Neuronal stem cell (in vitro differentiated cells): ENCODE results near the gene PLK3.
A peak's percentile ranks its signal among the peaks of the same experiment; 100 is the strongest.
"Not testable (repeated sequence)": the region's sequence is repeated elsewhere in the genome, so short reads cannot be mapped to it uniquely, and the experiment has no call there.

Experiments
- DNase-seq: peaks from one replicate; pipeline ENCODE4 v3.0.0-alpha.2; 2013; ENCODE audit warnings: low spot score
- H2AFZ ChIP-seq: one replicate; pipeline ENCODE4 v1.6.1; 2013; ENCODE audit warnings: mild to moderate bottlenecking, low read length, inconsistent platforms
- H2AK5ac ChIP-seq: 2 replicates; pipeline ENCODE4 v1.6.1; 2013; ENCODE audit warnings: low read depth, mild to moderate bottlenecking, inconsistent platforms, low read length, moderate library complexity, mixed read lengths
- H2BK120ac ChIP-seq: 2 replicates; pipeline ENCODE4 v1.6.1; 2013; ENCODE audit warnings: low read depth, mild to moderate bottlenecking, inconsistent platforms, low read length, moderate library complexity, mixed read lengths
- H2BK12ac ChIP-seq: one replicate; pipeline ENCODE4 v1.6.1; 2013; ENCODE audit warnings: low read length, inconsistent platforms
- H2BK15ac ChIP-seq: 2 replicates; pipeline ENCODE4 v1.6.1; 2013; ENCODE audit warnings: mild to moderate bottlenecking, low read length, inconsistent platforms, mixed read lengths
- H2BK5ac ChIP-seq: one replicate; pipeline ENCODE4 v1.6.1; 2013; ENCODE audit warnings: inconsistent platforms, mild to moderate bottlenecking, low read length, moderate library complexity
- H3K14ac ChIP-seq: one replicate; pipeline ENCODE4 v1.6.1; 2013; ENCODE audit warnings: low read length, inconsistent platforms
- H3K18ac ChIP-seq: 2 replicates; pipeline ENCODE4 v1.6.1; 2013; ENCODE audit warnings: low read length, inconsistent platforms
- H3K23ac ChIP-seq: 2 replicates; pipeline ENCODE4 v1.6.1; 2013; ENCODE audit warnings: low read depth, mild to moderate bottlenecking, mixed read lengths, low read length, inconsistent platforms; ENCODE audit not compliant: poor library complexity
- H3K27ac ChIP-seq: replicated peaks from 3 replicates; pipeline ENCODE4 v1.5.1; 2013; ENCODE audit warnings: low read length, inconsistent platforms
- H3K27me3 ChIP-seq, 3 experiments: 2 replicates each; pipeline ENCODE4 v1.6.1; 2013; ENCODE audit warnings: low read length in 3 of 3, mild to moderate bottlenecking in 2 of 3, inconsistent platforms in 1 of 3, low read depth in 1 of 3, mixed read lengths in 1 of 3, moderate library complexity in 1 of 3; ENCODE audit not compliant: control insufficient read depth in 3 of 3, insufficient read depth in 3 of 3
- H3K36me3 ChIP-seq, 2 donors: replicated peaks in 1 of 2; 2 replicates each; pipeline ENCODE4 v1.6.1; 2013; ENCODE audit warnings: low read length in 2 of 2; ENCODE audit not compliant: control insufficient read depth in 2 of 2, insufficient read depth in 2 of 2
- H3K4ac ChIP-seq: 2 replicates; pipeline ENCODE4 v1.6.1; 2013; ENCODE audit warnings: inconsistent platforms, mild to moderate bottlenecking, low read length, moderate library complexity
- H3K4me1 ChIP-seq, 2 donors: 1 replicate in 1 of 2; 2 replicates in 1 of 2; pipeline ENCODE4 v1.6.1; 2013; ENCODE audit warnings: low read length in 2 of 2, low read depth in 1 of 2; ENCODE audit not compliant: control insufficient read depth in 2 of 2, insufficient read depth in 1 of 2
- H3K4me2 ChIP-seq: one replicate; pipeline ENCODE4 v1.6.1; 2013; ENCODE audit warnings: mild to moderate bottlenecking, low read length, inconsistent platforms; ENCODE audit not compliant: insufficient read depth, poor library complexity, severe bottlenecking
- H3K4me3 ChIP-seq, 2 donors: 2 replicates each; pipeline ENCODE4 v1.5.1; 2013; ENCODE audit warnings: low read length in 2 of 2, mild to moderate bottlenecking in 2 of 2, inconsistent platforms in 1 of 2, moderate library complexity in 1 of 2
- H3K79me1 ChIP-seq: one replicate; pipeline ENCODE4 v1.6.1; 2013; ENCODE audit warnings: low read depth, mild to moderate bottlenecking, inconsistent platforms, low read length, moderate library complexity
- H3K9ac ChIP-seq: one replicate; pipeline ENCODE4 v1.6.1; 2013; ENCODE audit warnings: mild to moderate bottlenecking, low read depth, low read length, inconsistent platforms; ENCODE audit not compliant: poor library complexity
- H3K9me3 ChIP-seq, 2 donors: replicated peaks in 1 of 2; 2 replicates each; pipeline versions ENCODE3 to v1.6.1; 2013; ENCODE audit warnings: low read length in 2 of 2, mild to moderate bottlenecking in 2 of 2, inconsistent platforms in 1 of 2, low read depth in 1 of 2, mixed read lengths in 1 of 2, moderate library complexity in 1 of 2; ENCODE audit not compliant: control insufficient read depth in 2 of 2, insufficient read depth in 1 of 2
- H4K8ac ChIP-seq: one replicate; pipeline ENCODE4 v1.6.1; 2013; ENCODE audit warnings: low read depth, mild to moderate bottlenecking, inconsistent platforms, low read length, moderate library complexity
- H4K91ac ChIP-seq: one replicate; pipeline ENCODE4 v1.6.1; 2013; ENCODE audit warnings: low read length, low read depth, mild to moderate bottlenecking, inconsistent platforms; ENCODE audit not compliant: poor library complexity
- WGBS, 2 donors: extraction: QIAGEN DNeasy Blood & Tissue Kit; methylation state at CpG; one replicate each; pipeline ENCODE4 v1.1.7; 2013; ENCODE audit warnings: missing lambda C conversion rate in 2 of 2, mixed read lengths in 1 of 2; ENCODE audit not compliant: insufficient read length in 2 of 2, insufficient replicate concordance in 1 of 2; ENCODE audit errors: extremely low coverage in 2 of 2; 5-methylcytosine and 5-hydroxymethylcytosine counted together

PLK3 gene

DNA sequence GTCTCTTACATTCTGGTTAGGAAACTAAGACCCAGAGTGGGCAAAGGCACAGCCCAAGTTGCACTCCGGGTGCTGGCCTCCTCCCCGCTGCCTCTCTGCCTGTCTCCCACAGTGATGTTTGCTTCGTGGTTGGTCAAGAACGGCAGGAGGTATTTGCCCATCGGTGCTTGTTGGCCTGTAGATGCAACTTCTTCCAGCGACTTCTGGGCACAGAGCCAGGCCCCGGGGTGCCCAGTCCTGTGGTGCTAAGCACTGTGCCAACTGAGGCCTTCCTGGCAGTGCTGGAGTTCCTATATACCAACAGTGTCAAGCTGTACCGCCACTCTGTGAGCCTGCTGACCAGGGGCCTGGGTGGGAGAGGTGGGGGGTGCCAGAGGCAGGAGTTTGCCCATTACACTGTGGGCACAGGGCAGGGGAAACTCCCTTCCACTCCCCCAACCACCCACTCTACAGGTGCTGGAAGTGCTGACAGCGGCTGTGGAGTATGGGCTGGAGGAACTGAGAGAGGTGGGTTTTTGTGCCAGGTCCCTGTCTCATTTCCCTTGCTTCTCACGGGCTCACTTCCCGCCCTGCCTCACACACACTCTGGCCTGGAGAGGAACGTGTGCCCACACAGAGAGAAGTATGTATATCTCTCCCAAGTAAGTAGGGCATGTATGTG, 10.1 kb downstream of the PLK3 start:
- H2BK120ac ChIP-seq: peak overlapping the region; percentile 11
- H4K8ac ChIP-seq: no peak overlapping the region
- H2BK15ac ChIP-seq: no peak overlapping the region
- H3K4ac ChIP-seq: no peak overlapping the region
- no peak overlapping the region for H2BK12ac ChIP-seq
- peaks cover 3% of the 10 kb centered on the region for H3K79me1 ChIP-seq
- no peak overlapping the region for H2AFZ ChIP-seq
- H3K27ac ChIP-seq: no peak overlapping the region
- no peak for DNase-seq
- H3K4me1 ChIP-seq: peaks cover 28 to 43% of the 10 kb centered on the region in 2 donors
- H4K91ac ChIP-seq: no peak overlapping the region
- H3K9ac ChIP-seq: no peak overlapping the region
- WGBS, 2 donors: no CpG with 5 or more reads among the region's 12 CpGs
- H3K9me3 ChIP-seq: no peaks in the 10 kb centered on the region
- no peak overlapping the region for H2BK5ac ChIP-seq
- H2AK5ac ChIP-seq: peak overlapping the region; percentile 40
- H3K18ac ChIP-seq: peak overlapping the region; percentile 40
- H3K4me2 ChIP-seq: no peak overlapping the region
- H3K4me3 ChIP-seq: no peak overlapping the region
- H3K23ac ChIP-seq: no peak overlapping the region
- peaks cover 4 to 22% of the 10 kb centered on the region in 2 donors for H3K36me3 ChIP-seq
- no peak overlapping the region for H3K14ac ChIP-seq
- H3K27me3 ChIP-seq: peaks cover 0 to 4% (median 0%) of the 10 kb centered on the region in 3 experiments

DNA sequence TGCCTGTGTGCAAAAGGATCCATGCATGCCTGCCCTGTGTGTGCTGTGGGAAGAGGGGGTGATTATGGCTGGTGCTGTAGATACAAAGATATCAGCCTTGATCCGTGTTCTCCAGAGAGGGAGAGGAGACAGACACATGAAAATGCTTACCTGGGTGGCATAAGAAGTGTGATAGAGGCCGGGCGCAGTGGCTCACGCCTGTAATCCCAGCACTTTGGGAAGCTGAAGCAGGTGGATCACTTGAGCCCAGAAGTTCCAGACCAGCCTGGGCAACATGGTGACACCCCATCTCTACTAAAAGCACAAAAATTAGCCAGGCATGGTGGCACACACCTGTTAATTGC, 10.6 kb downstream of the PLK3 start:
- H2AK5ac ChIP-seq: peak overlapping the region; percentile 40
- not testable (repeated sequence) for H3K9me3 ChIP-seq, DNase-seq, H3K23ac ChIP-seq, H3K18ac ChIP-seq, H2AFZ ChIP-seq, H3K4me2 ChIP-seq, H4K8ac ChIP-seq, H2BK5ac ChIP-seq, H2BK12ac ChIP-seq, H3K79me1 ChIP-seq, H3K4ac ChIP-seq, H2BK15ac ChIP-seq, H2BK120ac ChIP-seq, H3K4me3 ChIP-seq, H3K14ac ChIP-seq, H3K27me3 ChIP-seq, H3K27ac ChIP-seq, H3K9ac ChIP-seq, H4K91ac ChIP-seq
- peaks cover 28 to 43% of the 10 kb centered on the region in 2 donors for H3K4me1 ChIP-seq
- no CpG with 5 or more reads among the region's 4 CpGs for WGBS, 2 donors
- peaks cover 2 to 22% of the 10 kb centered on the region in 2 donors for H3K36me3 ChIP-seq

DNA sequence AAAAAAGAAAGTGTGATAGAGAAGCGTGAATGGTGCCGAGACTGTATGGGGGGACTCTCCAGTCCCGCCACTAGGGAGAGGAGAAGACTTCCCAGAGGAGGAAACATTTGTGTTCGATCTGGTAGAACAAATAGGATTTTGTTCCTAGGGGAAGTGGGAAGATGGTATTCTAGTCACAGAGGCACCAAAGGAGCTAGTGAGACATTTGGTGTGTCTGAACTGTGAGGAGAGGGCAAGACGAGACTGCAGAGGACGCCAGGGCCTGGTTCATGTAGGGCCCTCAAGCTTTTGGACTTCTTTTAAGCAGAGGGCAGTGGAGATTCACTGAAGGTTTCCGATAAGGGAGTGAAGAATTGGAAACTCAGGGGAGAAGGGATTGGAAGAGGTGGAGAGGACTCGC, 11.1 kb downstream of the PLK3 start:
- Histone ChIP-seq H4K91ac (no peak overlapping the region), H2AFZ (no peak overlapping the region), H3K4me1 (peaks cover 28 to 43% of the 10 kb centered on the region in 2 donors), H3K18ac (no peak overlapping the region), H3K27me3 (peaks cover 0 to 4% (median 0%) of the 10 kb centered on the region in 3 experiments), H3K14ac (no peak overlapping the region), H3K27ac (peak overlapping the region; percentile 27), H3K4me2 (no peak overlapping the region), H3K4ac (no peak overlapping the region), H3K9ac (no peak overlapping the region), H2AK5ac (no peak overlapping the region), H3K36me3 (peaks cover 2 to 19% of the 10 kb centered on the region in 2 donors), H3K79me1 (peaks cover 3% of the 10 kb centered on the region), H3K4me3 (no peak overlapping the region), H2BK5ac (no peak overlapping the region), H2BK120ac (no peak overlapping the region), H3K9me3 (no peaks in the 10 kb centered on the region), H2BK15ac (no peak overlapping the region), H4K8ac (no peak overlapping the region), H3K23ac (no peak overlapping the region), H2BK12ac (no peak overlapping the region)
- DNase-seq: no peak
- WGBS, 2 donors: no CpG with 5 or more reads among the region's 8 CpGs

DNA sequence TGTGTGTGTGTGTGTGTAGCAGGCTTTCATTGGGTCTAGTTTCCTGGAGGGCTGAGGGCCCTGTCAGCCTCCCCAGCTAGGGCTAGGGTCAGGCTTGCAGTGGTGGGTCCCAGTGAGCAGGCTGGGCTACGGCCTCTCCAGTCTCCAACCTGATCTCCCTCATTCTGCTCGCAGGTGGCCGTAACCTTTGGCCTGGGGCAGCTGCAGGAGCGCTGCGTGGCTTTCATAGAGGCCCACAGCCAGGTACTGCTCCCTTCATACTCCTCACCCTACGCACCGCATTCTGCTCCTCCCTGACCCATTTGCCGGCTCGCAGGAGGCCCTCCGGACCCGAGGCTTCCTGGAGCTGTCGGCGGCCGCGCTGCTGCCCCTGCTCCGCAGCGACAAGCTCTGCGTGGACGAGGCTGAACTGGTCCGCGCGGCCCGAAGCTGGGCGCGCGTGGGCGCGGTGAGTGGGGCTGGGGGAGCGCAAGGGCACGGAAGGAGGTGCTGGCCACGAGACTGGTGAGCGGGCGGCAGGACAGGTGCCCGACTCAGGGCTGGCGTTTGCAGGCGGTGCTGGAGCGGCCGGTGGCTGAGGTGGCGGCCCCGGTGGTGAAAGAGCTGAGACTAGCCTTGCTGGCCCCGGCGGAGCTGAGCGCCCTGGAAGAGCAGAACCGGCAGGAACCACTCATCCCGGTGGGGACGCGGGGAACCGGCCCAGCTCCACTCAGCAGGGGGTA, 12.8 kb downstream of the PLK3 start:
- Histone ChIP-seq H3K4me2 (peak overlapping the region; percentile 80), H4K91ac (peak overlapping the region; percentile 96), H2BK120ac (no peak overlapping the region), H3K27ac (no peak overlapping the region), H3K9me3 (no peaks in the 10 kb centered on the region), H3K4me3 (peak overlapping the region in 1 of 2 donors; percentile 81), H3K9ac (peak overlapping the region; percentile 94), H3K36me3 (peaks cover 0 to 13% of the 10 kb centered on the region in 2 donors), H3K79me1 (peaks cover 3% of the 10 kb centered on the region), H4K8ac (peak overlapping the region; percentile 21), H3K14ac (peak overlapping the region; percentile 92), H3K4me1 (peaks cover 15 to 30% of the 10 kb centered on the region in 2 donors), H2BK5ac (peak overlapping the region; percentile 83), H2BK15ac (peak overlapping the region; percentile 68), H2AFZ (no peak overlapping the region), H3K18ac (peak overlapping the region; percentile 97), H3K23ac (peak overlapping the region; percentile 68), H2AK5ac (peak overlapping the region; percentile 95), H3K27me3 (peaks cover 0 to 4% (median 0%) of the 10 kb centered on the region in 3 experiments), H3K4ac (peak overlapping the region; percentile 81), H2BK12ac (peak overlapping the region; percentile 75)
- no CpG with 5 or more reads among the region's 48 CpGs for WGBS, 2 donors
- DNase-seq: no peak
